ENCODE results near the gene BMPR1A.

- TF ChIP-seq CHD1 (IDR thresholded peaks at IDR 0.05; ENCODE audit: low read depth, low read length) (no peak), POLR2A (IDR thresholded peaks at IDR 0.05; ENCODE audit: low read depth, low read length) (no peak)
Observed at GRCh38 chr10:86751477-86751876, 4.9 kb upstream of the BMPR1A start.
